ENCODE data around the gene MRPS34.

- TF ChIP-seq CTCF (IDR thresholded peaks at IDR 0.05; ENCODE audit: low read depth, low read length) (no peak), EZH2phosphoT487 (IDR thresholded peaks at IDR 0.05; ENCODE audit: low read depth) (no peak)
Observed at GRCh38 chr16:1790611-1791255, 17.8 kb upstream of the MRPS34 start.

Data from OCI-LY3 (cell line).